AG04449 (cell line): ENCODE results near the gene PRPSAP1.

Source experiments
- CTCF ChIA-PET: fragments of 350-600 bp; formaldehyde crosslinking; extraction: SDS; loops from one replicate; lab custom pipeline; 2021; ENCODE audit warnings: antibody characterized with exemption; lab: Yijun Ruan, JAX
- POLR2A ChIA-PET: fragments of 400-600, 350-600 bp; formaldehyde crosslinking; extraction: SDS; loops from one replicate; lab custom pipeline; 2020; ENCODE audit warnings: antibody characterized with exemption, inconsistent platforms; lab: Yijun Ruan, JAX
- DNase-seq: peaks from one replicate; pipeline ENCODE4 v3.0.0-alpha.2; 2010; ENCODE audit warnings: low read depth, low spot score
- H3K4me3 ChIP-seq: 2 replicates; pipeline ENCODE4 v1.5.1; 2011; ENCODE audit warnings: low read depth, mild to moderate bottlenecking, control low read depth, low read length
- CTCF ChIP-seq: IDR thresholded peaks from one replicate; pipeline ENCODE4 v1.5.1; 2011; ENCODE audit warnings: mild to moderate bottlenecking, moderate library complexity, low read length, control low read depth, inconsistent platforms; ENCODE audit not compliant: insufficient read depth; ENCODE audit errors: missing control alignments

The PRPSAP1 gene

GRCh38 chr17:76260669-76261068 lies 93.0 kb downstream of the PRPSAP1 start:
- CTCF ChIA-PET, result interaction anchor here (2.0 to 2.3 kb wide), 2 partner anchors 11 to 18 kb away, joined by 4 to 15 read pairs; no protein-coding TSS in a partner anchor
- no peak for DNase-seq

GRCh38 chr17:76260220-76260619 lies 93.5 kb downstream of the PRPSAP1 start:
- ChIA-PET POLR2A (no interaction called here), CTCF (interaction anchor here (2.3 kb wide), 1 partner anchor 19 kb away, joined by 15 read pairs; no protein-coding TSS in a partner anchor)
- no peak for TF ChIP-seq CTCF
- no peak for DNase-seq
- H3K4me3 ChIP-seq, result no peak overlapping the region

More at GRCh38 chr17:76260669-76261068, 93.0 kb downstream of the PRPSAP1 start:
- no peak overlapping the region for H3K4me3 ChIP-seq
- POLR2A ChIA-PET, result no interaction called here
- TF ChIP-seq CTCF, result no peak
